ENCODE results near the gene ATP4B. TPM values are rescaled to one million over a fixed set of nuclear protein-coding genes. Genes with fewer than 3 reads are reported as not detected.

ATP4B gene
- total and polyA plus RNA-seq, 5 donors from 2014 or later, result not detected

DNA sequence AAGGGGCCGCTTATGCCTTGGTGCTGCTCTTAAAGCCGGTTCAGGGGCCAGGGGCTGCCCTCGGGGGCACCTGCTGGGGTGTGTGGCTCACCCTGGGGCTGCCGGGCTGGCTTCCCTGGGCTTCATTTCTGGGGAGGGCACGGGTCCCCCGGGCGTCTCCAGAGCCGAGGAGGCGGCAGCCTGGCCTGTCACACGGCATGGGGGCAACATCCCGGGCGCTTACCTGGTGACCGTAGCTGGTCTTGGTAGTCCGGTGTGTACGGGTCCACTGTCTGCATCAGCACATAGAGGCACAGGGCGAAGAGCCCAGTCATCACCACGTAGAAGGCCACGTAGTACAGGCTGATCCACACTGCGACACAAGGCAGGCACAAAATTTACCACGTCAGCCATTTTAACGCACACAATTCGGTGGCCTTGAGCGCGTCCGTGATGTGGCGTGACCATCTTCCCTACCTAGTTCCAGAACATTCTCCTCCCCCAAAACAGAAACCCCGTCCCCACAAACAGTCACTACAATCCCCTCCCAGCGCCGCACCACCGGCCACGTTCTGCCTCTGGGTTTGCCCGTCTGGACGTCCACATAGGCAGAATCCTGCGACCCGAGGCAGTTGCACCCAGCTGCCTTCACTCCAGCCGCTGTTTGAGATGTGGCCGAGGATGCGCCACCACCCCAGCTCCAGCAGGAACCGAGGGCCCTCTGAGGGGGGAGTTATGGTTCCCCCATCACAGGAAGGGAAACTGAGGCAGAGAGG is 3.2 kb downstream of the ATP4B start:
- DNase-seq, result no peak
- Histone ChIP-seq H3K9me3 (ENCODE audit: control insufficient read depth in 2 of 2, low read length in 2 of 2) (no peaks in the 10 kb centered on the region), H3K36me3 (ENCODE audit: control insufficient read depth, insufficient read depth, low read length) (no peaks in the 10 kb centered on the region), H3K27ac (ENCODE audit: insufficient read depth, low read length, poor library complexity, severe bottlenecking) (no peak overlapping the region), H3K4me3 (ENCODE audit: low read depth, low read length) (no peak overlapping the region), H3K27me3 (ENCODE audit: control insufficient read depth, insufficient read depth, low read length) (no peaks in the 10 kb centered on the region), H3K4me1 (ENCODE audit: control insufficient read depth, insufficient read depth, low read length, poor library complexity, severe bottlenecking) (no peaks in the 10 kb centered on the region)
- H3K9me3 Mint-ChIP-seq, result no peaks in the 10 kb centered on the region
- H3K36me3 Mint-ChIP-seq, result no peaks in the 10 kb centered on the region
- H3K4me3 Mint-ChIP-seq, result no peak overlapping the region
- H3K4me1 Mint-ChIP-seq, result no peaks in the 10 kb centered on the region
- H3K27ac Mint-ChIP-seq, result no peak overlapping the region
- H3K27me3 Mint-ChIP-seq, result peaks cover 4% of the 10 kb centered on the region
- no peak for ATAC-seq (ENCODE audit: low read depth in 2 of 2)

DNA sequence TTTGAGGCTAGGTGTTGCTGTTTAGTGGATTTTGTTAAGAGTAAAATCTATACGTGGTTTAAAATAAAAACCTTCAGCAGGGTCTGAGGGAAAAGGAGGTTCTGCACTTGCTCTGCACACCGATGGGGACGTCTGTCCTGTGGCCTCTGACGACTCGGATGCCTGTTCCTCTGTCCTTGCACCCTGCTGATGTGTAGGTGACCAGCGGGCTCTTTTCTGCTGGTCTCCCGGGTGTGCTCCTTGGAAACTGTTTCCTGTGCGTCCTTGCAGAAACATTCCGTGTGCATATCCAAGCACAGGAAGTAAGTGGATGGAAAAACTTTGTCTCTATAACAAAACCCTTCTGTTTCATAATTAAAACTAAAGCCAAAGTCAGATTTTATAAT is 3.8 kb downstream of the ATP4B start:
- DNase-seq (no peak), ATAC-seq (ENCODE audit: low read depth in 2 of 2) (no peak)
- H3K9me3 Mint-ChIP-seq, result no peaks in the 10 kb centered on the region
- H3K36me3 Mint-ChIP-seq, result no peaks in the 10 kb centered on the region
- H3K27ac Mint-ChIP-seq, result no peak overlapping the region
- peaks cover 3% of the 10 kb centered on the region for H3K27me3 Mint-ChIP-seq
- no peaks in the 10 kb centered on the region for H3K4me1 ChIP-seq (ENCODE audit: control insufficient read depth, insufficient read depth, low read length, poor library complexity, severe bottlenecking)
- no peak overlapping the region for H3K27ac ChIP-seq (ENCODE audit: insufficient read depth, low read length, poor library complexity, severe bottlenecking)
- no peaks in the 10 kb centered on the region for H3K9me3 ChIP-seq (ENCODE audit: control insufficient read depth in 2 of 2, low read length in 2 of 2)
- H3K27me3 ChIP-seq (ENCODE audit: control insufficient read depth, insufficient read depth, low read length), result no peaks in the 10 kb centered on the region
- no peaks in the 10 kb centered on the region for H3K4me1 Mint-ChIP-seq
- no peak overlapping the region for H3K4me3 ChIP-seq (ENCODE audit: low read depth, low read length)
- H3K36me3 ChIP-seq (ENCODE audit: control insufficient read depth, insufficient read depth, low read length), result no peaks in the 10 kb centered on the region
- no peak overlapping the region for H3K4me3 Mint-ChIP-seq

DNA sequence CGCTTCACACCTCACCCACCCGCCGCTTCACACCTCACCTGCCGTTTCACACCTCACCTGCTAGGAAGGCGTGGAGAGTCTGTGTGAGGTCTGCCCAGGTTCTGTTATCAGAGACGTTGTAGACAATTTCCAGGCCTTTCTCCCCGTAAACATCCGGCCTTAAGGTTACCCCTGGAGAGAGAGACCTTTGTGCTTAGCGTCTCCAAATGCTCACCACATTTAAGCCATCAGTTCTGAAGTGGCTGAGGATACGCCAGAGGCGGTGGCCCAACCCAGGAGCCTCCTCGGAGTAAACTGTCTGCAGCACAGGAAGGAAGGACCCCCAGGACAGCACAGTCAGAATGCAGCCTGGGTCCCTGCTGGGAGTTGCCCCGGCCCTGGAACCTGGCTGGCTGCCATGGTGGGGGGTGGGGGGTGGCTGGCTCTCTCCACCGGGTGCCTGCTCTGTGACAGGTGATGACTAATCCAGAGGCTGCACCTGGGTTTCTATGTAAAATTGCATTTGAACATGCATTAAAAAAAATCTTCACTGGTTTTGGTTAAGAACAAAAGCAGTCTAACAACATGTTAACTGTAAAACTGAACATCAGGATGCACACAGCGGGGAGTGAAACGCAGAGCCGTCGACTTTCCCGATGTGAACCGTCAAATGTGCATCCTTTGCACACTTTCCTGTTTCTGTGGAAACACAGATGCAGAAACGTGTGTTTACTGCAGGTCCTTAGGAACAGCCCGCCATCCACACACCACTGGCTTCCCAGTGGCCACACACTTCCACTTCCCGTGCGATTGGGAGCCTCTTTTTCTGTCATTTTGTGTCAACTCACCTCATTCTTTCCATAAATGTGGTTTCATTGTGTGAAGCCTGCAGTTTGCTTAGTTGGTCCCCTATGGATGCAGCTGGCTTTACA is 4.5 kb downstream of the ATP4B start:
- Histone ChIP-seq H3K4me3 (ENCODE audit: low read depth, low read length) (no peak overlapping the region), H3K36me3 (ENCODE audit: control insufficient read depth, insufficient read depth, low read length) (no peaks in the 10 kb centered on the region), H3K9me3 (ENCODE audit: control insufficient read depth in 2 of 2, low read length in 2 of 2) (no peaks in the 10 kb centered on the region), H3K4me1 (ENCODE audit: control insufficient read depth, insufficient read depth, low read length, poor library complexity, severe bottlenecking) (no peaks in the 10 kb centered on the region), H3K27ac (ENCODE audit: insufficient read depth, low read length, poor library complexity, severe bottlenecking) (no peak overlapping the region), H3K27me3 (ENCODE audit: control insufficient read depth, insufficient read depth, low read length) (no peaks in the 10 kb centered on the region)
- Mint-ChIP-seq H3K4me1 (no peaks in the 10 kb centered on the region), H3K4me3 (no peak overlapping the region), H3K27ac (no peak overlapping the region), H3K9me3 (no peaks in the 10 kb centered on the region), H3K27me3 (no peaks in the 10 kb centered on the region), H3K36me3 (no peaks in the 10 kb centered on the region)
- DNase-seq (no peak), ATAC-seq (ENCODE audit: low read depth in 2 of 2) (no peak)

DNA sequence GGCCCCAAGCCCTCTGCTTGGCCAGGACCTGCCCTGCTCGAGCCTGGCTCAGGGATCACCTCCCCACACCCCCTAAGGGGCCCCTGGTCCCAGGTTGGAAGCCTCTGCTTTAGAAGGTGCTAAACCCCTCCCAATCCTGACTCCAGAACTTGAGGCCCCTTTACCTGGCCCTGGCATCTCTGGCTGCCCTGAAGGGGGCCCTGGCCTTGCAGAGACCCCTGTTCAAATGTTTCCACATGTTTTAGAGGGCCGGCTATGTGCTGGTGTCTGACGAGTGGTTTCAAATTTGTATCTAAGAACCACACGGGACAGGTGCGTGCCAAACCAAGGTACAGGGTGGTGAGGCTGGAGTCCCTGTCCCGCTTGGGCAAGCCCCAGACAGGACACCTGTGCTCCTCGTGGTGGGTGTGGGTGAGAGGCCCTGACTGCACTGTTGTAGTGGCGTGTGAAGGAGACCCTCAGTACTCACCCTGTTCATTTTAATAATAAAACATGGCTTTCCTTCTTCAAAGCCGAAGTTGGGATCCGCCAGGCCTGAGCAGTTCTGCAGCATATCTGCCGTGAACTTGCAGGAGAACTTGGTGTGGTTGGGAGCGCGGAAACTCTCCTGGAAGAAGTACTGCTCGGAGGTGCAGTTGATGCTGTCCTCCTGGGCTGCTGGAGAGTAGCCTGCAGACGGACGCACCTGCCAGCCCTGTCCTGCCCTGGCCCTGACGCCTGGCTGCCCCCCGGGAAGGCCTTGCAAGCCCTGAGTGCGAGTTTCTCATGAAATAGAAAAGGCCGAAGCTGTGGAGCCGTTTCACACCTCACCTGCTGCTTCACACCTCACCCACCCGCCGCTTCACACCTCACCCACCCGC is 5.4 kb downstream of the ATP4B start:
- DNase-seq, result no peak
- no peak overlapping the region for H3K27ac Mint-ChIP-seq
- ATAC-seq (ENCODE audit: low read depth in 2 of 2), result no peak

DNA sequence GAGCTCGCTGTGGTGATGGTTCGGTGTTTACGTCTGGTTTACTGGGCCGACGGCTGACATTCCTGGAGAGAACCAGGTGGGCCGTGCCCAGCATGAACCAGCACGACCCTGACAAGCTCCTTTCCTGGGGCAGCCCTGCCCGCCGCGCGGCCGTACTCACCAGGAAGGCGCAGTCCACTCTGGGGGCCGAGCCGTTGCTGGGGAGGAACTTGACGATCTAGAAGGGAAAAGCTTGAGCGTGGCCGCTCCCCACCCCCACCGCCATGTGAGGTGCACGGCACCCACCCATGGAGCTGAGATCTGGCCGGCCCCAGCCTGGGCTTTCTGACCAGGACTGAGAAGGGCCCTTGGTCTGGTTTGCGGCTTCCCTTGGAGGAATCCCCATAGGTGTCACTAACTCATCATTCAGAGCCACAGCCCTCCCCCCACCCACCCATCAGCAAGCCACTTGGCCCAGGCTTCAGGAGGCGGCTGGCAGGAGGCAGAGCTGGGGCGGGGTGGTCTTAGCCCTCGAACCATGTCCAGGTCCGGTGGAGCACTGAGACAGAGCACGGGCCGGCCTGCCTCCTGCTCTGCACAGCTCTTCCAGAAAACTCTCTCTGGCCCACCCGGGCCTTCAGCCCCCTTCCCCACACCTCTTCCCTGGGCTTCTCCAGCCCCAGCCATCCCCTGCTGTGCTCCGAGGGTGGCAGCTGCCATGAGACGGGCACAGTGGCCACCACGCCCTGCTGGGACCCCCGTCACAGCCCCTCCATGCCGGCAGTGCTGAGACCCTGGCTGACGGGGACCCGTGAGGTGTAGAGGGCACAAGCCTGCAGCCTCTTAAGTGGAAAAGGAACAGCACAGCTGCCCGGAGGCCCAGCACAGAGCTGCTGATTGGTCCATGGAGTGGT is 6.2 kb downstream of the ATP4B start:
- no peaks in the 10 kb centered on the region for H3K36me3 Mint-ChIP-seq
- H3K4me3 ChIP-seq (ENCODE audit: low read depth, low read length), result no peak overlapping the region
- H3K4me1 Mint-ChIP-seq, result peaks cover 0 to 3% (median 0%) of the 10 kb centered on the region in 4 donors
- no peaks in the 10 kb centered on the region for H3K27me3 ChIP-seq (ENCODE audit: control insufficient read depth, insufficient read depth, low read length)
- no peak for DNase-seq
- no peaks in the 10 kb centered on the region for H3K27me3 Mint-ChIP-seq
- no peaks in the 10 kb centered on the region for H3K9me3 ChIP-seq (ENCODE audit: control insufficient read depth in 2 of 2, low read length in 2 of 2)
- no peak for ATAC-seq (ENCODE audit: low read depth in 2 of 2)
- no peak overlapping the region for H3K27ac Mint-ChIP-seq
- no peak overlapping the region for H3K4me3 Mint-ChIP-seq
- no peak overlapping the region for H3K27ac ChIP-seq (ENCODE audit: insufficient read depth, low read length, poor library complexity, severe bottlenecking)
- no peaks in the 10 kb centered on the region for H3K36me3 ChIP-seq (ENCODE audit: control insufficient read depth, insufficient read depth, low read length)
- no peaks in the 10 kb centered on the region for H3K4me1 ChIP-seq (ENCODE audit: control insufficient read depth, insufficient read depth, low read length, poor library complexity, severe bottlenecking)
- no peaks in the 10 kb centered on the region for H3K9me3 Mint-ChIP-seq

More for the DNA sequence above, 5.4 kb downstream of the ATP4B start:
- Mint-ChIP-seq H3K9me3 (no peaks in the 10 kb centered on the region), H3K27me3 (no peaks in the 10 kb centered on the region), H3K36me3 (no peaks in the 10 kb centered on the region), H3K4me1 (no peaks in the 10 kb centered on the region), H3K4me3 (no peak overlapping the region)
- H3K27ac ChIP-seq (ENCODE audit: insufficient read depth, low read length, poor library complexity, severe bottlenecking), result no peak overlapping the region
- no peaks in the 10 kb centered on the region for H3K9me3 ChIP-seq (ENCODE audit: control insufficient read depth in 2 of 2, low read length in 2 of 2)
- H3K4me1 ChIP-seq (ENCODE audit: control insufficient read depth, insufficient read depth, low read length, poor library complexity, severe bottlenecking), result no peaks in the 10 kb centered on the region
- no peaks in the 10 kb centered on the region for H3K27me3 ChIP-seq (ENCODE audit: control insufficient read depth, insufficient read depth, low read length)
- no peak overlapping the region for H3K4me3 ChIP-seq (ENCODE audit: low read depth, low read length)
- H3K36me3 ChIP-seq (ENCODE audit: control insufficient read depth, insufficient read depth, low read length), result no peaks in the 10 kb centered on the region

DNA sequence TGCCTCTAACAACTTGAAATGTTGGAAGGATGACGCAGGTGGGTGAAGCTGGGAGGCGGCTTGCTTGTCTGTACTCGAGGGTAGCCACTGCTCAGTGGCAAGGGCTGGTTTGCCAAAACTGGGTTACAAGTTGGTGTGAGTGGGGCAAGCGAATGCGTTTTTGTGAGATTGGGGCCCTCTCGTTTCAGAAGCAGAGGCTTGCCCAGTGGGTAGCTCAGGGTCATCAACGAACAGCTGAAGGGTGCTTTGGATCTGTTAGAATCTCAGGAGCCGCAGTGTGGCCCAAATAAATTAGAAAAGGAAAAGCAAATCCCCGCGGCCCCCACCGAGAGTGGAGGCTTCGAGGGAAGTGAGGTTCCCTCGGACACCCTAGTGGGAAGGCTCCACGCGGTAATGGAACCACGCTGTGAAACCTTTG is 7.3 kb downstream of the ATP4B start:
- H3K36me3 ChIP-seq (ENCODE audit: control insufficient read depth, insufficient read depth, low read length), result no peaks in the 10 kb centered on the region
- H3K4me3 Mint-ChIP-seq, result no peak overlapping the region
- H3K27ac Mint-ChIP-seq, result no peak overlapping the region
- H3K27me3 Mint-ChIP-seq, result no peaks in the 10 kb centered on the region
- ATAC-seq (ENCODE audit: low read depth in 2 of 2) (no peak), DNase-seq (no peak)
- no peaks in the 10 kb centered on the region for H3K4me1 ChIP-seq (ENCODE audit: control insufficient read depth, insufficient read depth, low read length, poor library complexity, severe bottlenecking)
- no peak overlapping the region for H3K27ac ChIP-seq (ENCODE audit: insufficient read depth, low read length, poor library complexity, severe bottlenecking)
- no peaks in the 10 kb centered on the region for H3K27me3 ChIP-seq (ENCODE audit: control insufficient read depth, insufficient read depth, low read length)
- no peaks in the 10 kb centered on the region for H3K9me3 ChIP-seq (ENCODE audit: control insufficient read depth in 2 of 2, low read length in 2 of 2)
- no peaks in the 10 kb centered on the region for H3K36me3 Mint-ChIP-seq
- H3K4me3 ChIP-seq (ENCODE audit: low read depth, low read length), result no peak overlapping the region
- H3K4me1 Mint-ChIP-seq, result peaks cover 0 to 7% (median 3%) of the 10 kb centered on the region in 4 donors
- peaks cover 0 to 4% (median 0%) of the 10 kb centered on the region in 7 donors for H3K9me3 Mint-ChIP-seq

DNA sequence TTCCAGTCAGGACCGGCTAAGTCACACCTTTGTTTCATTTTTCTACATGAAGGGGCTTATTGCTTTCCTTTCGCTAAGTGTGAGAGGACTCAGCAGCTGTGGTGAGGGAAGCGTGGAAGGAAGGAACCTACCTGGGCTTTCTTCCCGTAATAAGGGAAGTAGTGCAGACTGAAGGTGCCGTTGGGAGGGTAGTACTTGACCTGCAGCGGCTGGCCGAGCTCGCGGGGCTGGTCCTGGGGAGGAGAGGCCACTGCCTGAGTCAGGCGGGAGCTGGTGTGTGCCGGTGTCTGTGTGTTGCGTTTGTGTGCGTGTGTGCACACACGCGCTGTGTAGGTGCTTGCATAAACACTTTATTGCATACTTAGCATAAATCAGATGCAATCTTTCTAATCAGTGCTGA is 7.7 kb downstream of the ATP4B start:
- Histone ChIP-seq H3K9me3 (ENCODE audit: control insufficient read depth in 2 of 2, low read length in 2 of 2) (no peaks in the 10 kb centered on the region), H3K4me3 (ENCODE audit: low read depth, low read length) (no peak overlapping the region), H3K27ac (ENCODE audit: insufficient read depth, low read length, poor library complexity, severe bottlenecking) (no peak overlapping the region), H3K36me3 (ENCODE audit: control insufficient read depth, insufficient read depth, low read length) (no peaks in the 10 kb centered on the region), H3K4me1 (ENCODE audit: control insufficient read depth, insufficient read depth, low read length, poor library complexity, severe bottlenecking) (no peaks in the 10 kb centered on the region), H3K27me3 (ENCODE audit: control insufficient read depth, insufficient read depth, low read length) (no peaks in the 10 kb centered on the region)
- Mint-ChIP-seq H3K4me3 (no peak overlapping the region), H3K9me3 (peaks cover 0 to 4% (median 0%) of the 10 kb centered on the region in 7 donors), H3K27me3 (no peaks in the 10 kb centered on the region), H3K36me3 (no peaks in the 10 kb centered on the region), H3K4me1 (peaks cover 0 to 7% (median 3%) of the 10 kb centered on the region in 4 donors), H3K27ac (no peak overlapping the region)
- ATAC-seq (ENCODE audit: low read depth in 2 of 2), result no peak
- DNase-seq, result no peak

Measured in CD4-positive, CD25-positive, alpha-beta regulatory T cell (primary cell).